ENCODE data around the gene RCSD1.
"Not testable (repeated sequence)": the region's sequence is repeated elsewhere in the genome, so short reads cannot be mapped to it uniquely, and the experiment has no call there.

Gene RCSD1

DNA sequence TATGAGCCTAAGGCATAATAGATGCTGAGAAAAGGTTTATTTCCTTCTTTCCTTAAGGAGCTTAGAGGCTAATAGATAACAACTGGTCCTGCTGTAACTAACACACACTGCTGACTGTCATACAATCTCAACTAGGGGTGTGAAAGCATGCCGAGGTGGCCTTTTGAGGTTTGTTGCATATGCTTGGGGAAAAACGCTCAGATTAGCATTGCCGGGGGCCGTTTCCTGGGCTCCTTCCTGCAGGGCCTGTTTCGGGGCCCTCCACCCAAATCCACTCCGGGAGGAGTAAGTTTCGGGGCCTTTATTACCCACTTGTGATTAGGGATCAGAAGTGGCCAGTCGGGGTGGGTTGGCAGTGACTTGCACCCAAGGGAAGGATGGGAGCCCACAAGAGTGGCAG is 27.2 kb upstream of the RCSD1 start:
- TF ChIP-seq CTCF (conservative IDR thresholded peaks at IDR 0.05; ENCODE audit: low read depth, low read length): no peak
- no peak overlapping the region for H3K4me3 ChIP-seq (ENCODE audit: low read length)
- DNase-seq (ENCODE audit: low read depth): no peak

DNA sequence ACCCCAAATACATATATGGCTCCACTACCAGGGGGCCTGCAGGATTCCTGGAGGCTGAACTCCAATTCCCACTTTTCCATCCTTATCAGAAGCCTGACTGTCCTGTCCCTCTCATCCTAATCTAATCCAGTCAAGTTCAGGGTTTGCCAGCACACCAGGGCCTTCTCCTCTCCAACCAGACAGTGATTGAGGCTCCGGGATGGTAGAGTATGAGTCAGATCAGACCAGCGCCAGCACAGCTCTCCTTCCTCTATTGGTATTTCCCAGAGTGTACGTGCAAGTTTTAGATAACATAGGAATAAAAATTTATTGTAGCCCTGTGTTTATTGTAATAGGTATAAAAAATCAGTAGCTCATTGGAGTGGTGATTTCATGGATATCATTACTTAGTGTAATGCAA is 24.5 kb upstream of the RCSD1 start:
- no peak for DNase-seq (ENCODE audit: low read depth)
- no peak for TF ChIP-seq CTCF (conservative IDR thresholded peaks at IDR 0.05; ENCODE audit: low read depth, low read length)
- no peak overlapping the region for H3K4me3 ChIP-seq (ENCODE audit: low read length)

DNA sequence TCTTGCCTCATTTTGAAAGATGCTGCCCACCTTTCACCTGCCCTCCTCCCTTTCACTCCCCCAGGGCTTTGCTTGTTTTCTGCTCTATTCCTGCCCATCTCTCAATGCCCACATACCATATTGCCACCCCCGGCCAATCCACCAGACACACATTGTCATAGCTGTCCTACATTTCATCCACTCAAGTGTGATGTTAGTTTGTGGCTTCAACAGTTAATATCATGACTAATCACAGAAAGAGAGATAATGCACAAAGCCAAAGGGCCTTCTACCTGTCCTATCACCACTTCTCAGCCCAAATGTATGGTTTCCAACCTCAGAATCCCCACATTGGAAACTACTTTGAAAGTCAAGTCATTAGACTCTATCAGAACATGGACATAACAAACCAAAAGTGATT is 18.0 kb upstream of the RCSD1 start:
- no peak overlapping the region for H3K4me3 ChIP-seq (ENCODE audit: low read length)
- DNase-seq (ENCODE audit: low read depth): no peak
- TF ChIP-seq CTCF (conservative IDR thresholded peaks at IDR 0.05; ENCODE audit: low read depth, low read length): no peak

DNA sequence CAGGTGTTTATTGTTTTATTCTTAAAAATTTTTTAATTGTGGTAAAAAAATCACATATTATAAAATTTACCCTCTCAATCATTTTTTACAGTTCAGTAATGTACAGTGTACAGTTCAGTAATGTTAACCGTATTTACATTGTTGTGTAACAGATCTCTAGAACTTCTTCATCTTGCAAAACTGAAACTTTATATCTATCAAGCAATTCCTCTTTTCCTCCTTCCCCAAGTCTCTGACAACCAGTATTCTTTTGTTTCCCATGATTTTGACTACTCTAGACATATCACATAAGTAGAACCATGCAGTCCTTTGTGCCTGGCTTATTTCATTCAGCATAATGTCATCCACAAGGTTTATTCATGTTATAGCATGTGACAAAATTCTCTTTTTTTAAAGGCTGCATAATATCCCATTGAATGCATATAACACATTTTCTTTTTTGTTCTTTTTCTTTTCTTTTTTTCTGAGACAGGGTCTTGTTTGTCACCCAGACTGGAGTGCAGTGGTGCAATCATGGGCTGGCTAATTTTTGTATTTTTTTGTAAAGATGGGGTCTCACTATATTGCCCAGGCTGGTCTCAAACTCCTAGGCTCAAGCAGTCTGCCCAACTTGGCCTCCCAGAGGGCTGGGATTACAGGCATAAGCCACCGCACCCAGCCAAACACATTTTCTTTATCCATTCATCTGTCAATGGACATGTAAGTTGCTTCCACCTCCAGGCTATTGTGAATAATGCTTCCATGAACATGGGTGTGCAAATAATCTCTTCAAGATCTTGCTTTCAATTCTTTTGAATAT is 17.2 kb upstream of the RCSD1 start:
- no peak for DNase-seq (ENCODE audit: low read depth)
- TF ChIP-seq CTCF (conservative IDR thresholded peaks at IDR 0.05; ENCODE audit: low read depth, low read length): no peak
- H3K4me3 ChIP-seq (ENCODE audit: low read length): no peak overlapping the region

DNA sequence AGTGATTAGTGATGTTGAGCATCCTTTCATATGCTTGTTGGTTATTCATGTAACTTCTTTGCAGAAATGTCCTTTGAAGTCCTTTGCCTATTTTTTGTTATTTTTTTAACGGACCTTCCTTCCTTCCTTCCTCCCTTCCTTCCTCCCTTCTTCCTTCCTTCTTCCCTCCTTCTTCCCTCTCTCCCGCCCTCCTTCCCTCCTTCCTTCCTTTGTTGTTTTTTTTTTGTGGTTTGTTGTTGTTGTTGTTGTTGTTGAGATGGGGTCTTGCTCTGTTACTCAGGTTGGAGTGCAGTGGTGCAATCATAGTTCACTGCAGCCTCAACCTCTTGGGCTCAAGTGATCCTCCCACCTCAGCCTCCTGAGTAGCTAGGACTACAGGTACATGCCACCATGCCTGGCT is 16.0 kb upstream of the RCSD1 start:
- not testable (repeated sequence) for DNase-seq (ENCODE audit: low read depth)

DNA sequence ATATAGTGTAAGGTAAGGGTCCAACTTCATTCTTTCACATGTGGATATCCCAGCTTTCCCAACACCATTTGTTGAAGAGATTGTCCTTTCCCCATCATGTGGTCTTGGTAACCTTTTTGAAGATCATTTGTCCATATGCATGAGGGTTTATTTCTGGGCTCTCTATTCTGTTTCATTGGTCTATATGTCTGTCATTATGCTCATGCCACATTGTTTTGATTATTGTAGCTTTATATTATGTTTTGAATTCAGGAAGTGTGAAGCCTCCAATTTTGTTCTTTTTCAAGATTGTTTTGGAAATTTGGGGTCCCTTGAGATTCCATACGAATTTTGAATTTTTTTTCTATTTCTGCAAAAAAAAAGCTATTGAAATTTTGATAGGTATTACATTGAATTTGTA is 15.2 kb upstream of the RCSD1 start:
- no peak for DNase-seq (ENCODE audit: low read depth)
- H3K4me3 ChIP-seq (ENCODE audit: low read length): no peak overlapping the region
- TF ChIP-seq CTCF (conservative IDR thresholded peaks at IDR 0.05; ENCODE audit: low read depth, low read length): no peak

More for the DNA sequence above, 16.0 kb upstream of the RCSD1 start:
- not testable (repeated sequence) for H3K4me3 ChIP-seq (ENCODE audit: low read length)

DNA sequence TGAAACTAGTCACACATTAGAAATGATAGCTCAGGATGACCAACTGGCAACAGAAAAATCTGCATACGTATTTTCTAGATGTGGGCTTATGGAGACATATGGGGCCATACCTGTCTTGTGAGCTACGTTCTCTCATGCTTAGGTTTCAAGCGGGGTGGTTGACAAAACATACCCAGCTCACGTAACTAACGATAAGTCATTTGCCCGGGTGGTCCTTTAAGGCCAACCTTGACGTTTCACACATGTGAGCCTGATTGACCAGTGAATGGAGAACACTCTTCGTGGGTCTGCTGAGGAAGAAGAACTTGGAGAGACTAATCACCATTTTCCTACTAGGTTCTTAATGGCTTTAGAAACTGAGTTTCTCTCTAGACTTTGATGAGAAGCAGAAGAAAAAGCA is 13.5 kb upstream of the RCSD1 start:
- DNase-seq (ENCODE audit: low read depth): no peak
- no peak for TF ChIP-seq CTCF (conservative IDR thresholded peaks at IDR 0.05; ENCODE audit: low read depth, low read length)
- H3K4me3 ChIP-seq (ENCODE audit: low read length): no peak overlapping the region
